ENCODE data around the gene MN1.

MN1 gene

GRCh38 chr22:27834364-27835185 is 33.0 kb upstream of the MN1 start:
- Histone ChIP-seq H3K4me1 (ENCODE audit: control insufficient read depth, low read length) (no peaks in the 10 kb centered on the region), H3K79me2 (ENCODE audit: control insufficient read depth, low read length) (no peaks in the 10 kb centered on the region), H3K4me3 (ENCODE audit: low read length) (no peak overlapping the region), H3K27me3 (ENCODE audit: control insufficient read depth, low read length) (no peaks in the 10 kb centered on the region), H3K9me3 (ENCODE audit: control insufficient read depth, insufficient read depth, low read length) (no peaks in the 10 kb centered on the region), H3K27ac (ENCODE audit: low read depth, low read length) (no peak overlapping the region), H4K20me1 (ENCODE audit: control insufficient read depth, insufficient read depth, low read depth, low read length) (no peaks in the 10 kb centered on the region), H3K36me3 (ENCODE audit: control insufficient read depth, low read length) (no peaks in the 10 kb centered on the region), H3F3A (ENCODE audit: control insufficient read depth, insufficient read depth) (no peaks in the 10 kb centered on the region), H3K4me2 (ENCODE audit: low read length) (no peak overlapping the region), H3K9me2 (replicated peaks; ENCODE audit: control insufficient read depth, low read length) (no peaks in the 10 kb centered on the region)
- no peak for TF ChIP-seq EZH2phosphoT487 (IDR thresholded peaks at IDR 0.05; ENCODE audit: borderline replicate concordance, low read length)
- no peak for TF ChIP-seq CTCF (IDR thresholded peaks at IDR 0.05; ENCODE audit: low read depth, low read length, poor library complexity, severe bottlenecking)

GRCh38 chr22:27833803-27834202 is 32.2 kb upstream of the MN1 start:
- no peak overlapping the region for H3K4me2 ChIP-seq (ENCODE audit: low read length)
- H4K20me1 ChIP-seq (ENCODE audit: control insufficient read depth, insufficient read depth, low read depth, low read length): no peaks in the 10 kb centered on the region
- no peaks in the 10 kb centered on the region for H3K9me2 ChIP-seq (replicated peaks; ENCODE audit: control insufficient read depth, low read length)
- H3K79me2 ChIP-seq (ENCODE audit: control insufficient read depth, low read length): no peaks in the 10 kb centered on the region
- no peak overlapping the region for H3K27ac ChIP-seq (ENCODE audit: low read depth, low read length)
- no peaks in the 10 kb centered on the region for H3K4me1 ChIP-seq (ENCODE audit: control insufficient read depth, low read length)
- H3K9me3 ChIP-seq (ENCODE audit: control insufficient read depth, insufficient read depth, low read length): no peaks in the 10 kb centered on the region
- TF ChIP-seq EZH2phosphoT487 (IDR thresholded peaks at IDR 0.05; ENCODE audit: borderline replicate concordance, low read length) (no peak), CTCF (IDR thresholded peaks at IDR 0.05; ENCODE audit: low read depth, low read length, poor library complexity, severe bottlenecking) (no peak)
- H3K4me3 ChIP-seq (ENCODE audit: low read length): no peak overlapping the region
- H3K27me3 ChIP-seq (ENCODE audit: control insufficient read depth, low read length): no peaks in the 10 kb centered on the region
- H3K36me3 ChIP-seq (ENCODE audit: control insufficient read depth, low read length): no peaks in the 10 kb centered on the region
- H3F3A ChIP-seq (ENCODE audit: control insufficient read depth, insufficient read depth): no peaks in the 10 kb centered on the region

- TF ChIP-seq EZH2phosphoT487 (IDR thresholded peaks at IDR 0.05; ENCODE audit: borderline replicate concordance, low read length): no peak
- no peak for TF ChIP-seq CTCF (IDR thresholded peaks at IDR 0.05; ENCODE audit: low read depth, low read length, poor library complexity, severe bottlenecking)
- H3K27ac ChIP-seq (ENCODE audit: low read depth, low read length): no peak overlapping the region
- no peaks in the 10 kb centered on the region for H4K20me1 ChIP-seq (ENCODE audit: control insufficient read depth, insufficient read depth, low read depth, low read length)
- no peak overlapping the region for H3K4me2 ChIP-seq (ENCODE audit: low read length)
- H3K27me3 ChIP-seq (ENCODE audit: control insufficient read depth, low read length): no peaks in the 10 kb centered on the region
- no peaks in the 10 kb centered on the region for H3K79me2 ChIP-seq (ENCODE audit: control insufficient read depth, low read length)
- H3K4me1 ChIP-seq (ENCODE audit: control insufficient read depth, low read length): no peaks in the 10 kb centered on the region
- H3K9me2 ChIP-seq (replicated peaks; ENCODE audit: control insufficient read depth, low read length): no peaks in the 10 kb centered on the region
- no peaks in the 10 kb centered on the region for H3F3A ChIP-seq (ENCODE audit: control insufficient read depth, insufficient read depth)
- H3K36me3 ChIP-seq (ENCODE audit: control insufficient read depth, low read length): no peaks in the 10 kb centered on the region
- no peaks in the 10 kb centered on the region for H3K9me3 ChIP-seq (ENCODE audit: control insufficient read depth, insufficient read depth, low read length)
- no peak overlapping the region for H3K4me3 ChIP-seq (ENCODE audit: low read length)
These were observed 31.1 kb upstream of the MN1 start for GRCh38 chr22:27832606-27833005.

Data from DOHH2 (cell line).